Lower leg skin (tissue), 3 donors: ENCODE data around the gene IL9R.
"Not testable (repeated sequence)": the region's sequence is repeated elsewhere in the genome, so short reads cannot be mapped to it uniquely, and the experiment has no call there.

ENCODE experiments used
- CTCF ChIP-seq, 3 donors: fragments of 450-650 bp; IDR thresholded peaks; one replicate each; pipeline ENCODE4 v1.5.1; 2016; ENCODE audit warnings: antibody characterized with exemption in 3 of 3, mild to moderate bottlenecking in 3 of 3, moderate library complexity in 2 of 3
- POLR2A ChIP-seq, 2 donors: fragments of 450-650 bp; IDR thresholded peaks; one replicate each; pipeline ENCODE4 v1.6.1; 2016 to 2017; ENCODE audit warnings: antibody characterized with exemption in 2 of 2, mild to moderate bottlenecking in 1 of 2, moderate library complexity in 1 of 2

- TF ChIP-seq POLR2A, CTCF (IDR thresholded peaks at IDR 0.05): not testable (repeated sequence)
Measured at GRCh38 chrX:155972241-155972640, 25.3 kb upstream of the IL9R start.
